H1 (cell line): ENCODE data around the gene STXBP4. TPM values are rescaled to one million over a fixed set of nuclear protein-coding genes. Genes with fewer than 3 reads are reported as not detected.

Experiments used
- CEBPB ChIP-seq: IDR thresholded peaks from 2 replicates; pipeline ENCODE4 v1.6.1; 2012; ENCODE audit warnings: low read depth, low read length
- JUN ChIP-seq: IDR thresholded peaks from 2 replicates; pipeline ENCODE4 v1.6.1; 2011; ENCODE audit warnings: low read depth, mild to moderate bottlenecking, improper control_type of control experiment, low read length
- KDM5A ChIP-seq: fragments of 200-600 bp; IDR thresholded peaks from 2 replicates; pipeline ENCODE4 v1.7.1; 2012; ENCODE audit warnings: mild to moderate bottlenecking, low read length, inconsistent platforms, mixed read lengths
- NANOG ChIP-seq: IDR thresholded peaks from 2 replicates; pipeline ENCODE4 v1.6.1; 2011; ENCODE audit warnings: low read length, low read depth, mild to moderate bottlenecking, inconsistent platforms; ENCODE audit not compliant: insufficient read depth, poor library complexity, severe bottlenecking
- SIRT6 ChIP-seq: IDR thresholded peaks from one replicate; pipeline ENCODE4 v1.7.1; 2012; ENCODE audit warnings: low read length, inconsistent platforms
- TAF1 ChIP-seq: IDR thresholded peaks from 2 replicates; pipeline ENCODE4 v1.6.1; 2011; ENCODE audit warnings: mild to moderate bottlenecking, low read depth, low read length
- polyA plus RNA-seq, 7 experiments: library from polyadenylated mRNA; depleted of rRNA in 3 of 7; stranded (reverse) in 5 of 7; unstranded in 2 of 7; fragments of >200 nt in 5 of 7; fragments of 200-250 nt in 2 of 7; gene quantifications; 1 replicate in 5 of 7; 2 replicates in 1 of 7; 4 replicates in 1 of 7; pipeline versions ENCODE4 v1.2.1 to v1.2.3, GENCODE V29; 2011 to 2013; ENCODE audit warnings: missing spikeins in 2 of 7, mixed read lengths in 2 of 7
- total RNA-seq: library from RNA; stranded (reverse); fragmentation: NEBNext Ultra II Directional; extraction: Animal tissue kit (Norgen Biotek cat#: 25700); gene quantifications from 2 replicates; pipeline ENCODE4 v1.2.1, GENCODE V29; 2021
- TF ChIP-seq, protein P1 (sequence below): fragments of 300-600 bp; sonication (generic); IDR thresholded peaks from 2 replicates; pipeline ENCODE4 v1.7.1; 2012; ENCODE audit warnings: low read length, moderate library complexity, mild to moderate bottlenecking, inconsistent platforms; ENCODE audit not compliant: insufficient replicate concordance
- TF ChIP-seq, protein P2 (sequence below): IDR thresholded peaks from 2 replicates; pipeline ENCODE4 v1.6.1; 2012; ENCODE audit warnings: low read length, inconsistent platforms
- TF ChIP-seq, protein P3 (sequence below): IDR thresholded peaks from 2 replicates; pipeline ENCODE4 v1.6.1; 2011; ENCODE audit warnings: low read length, improper control_type of control experiment

STXBP4 gene
- total and polyA plus RNA-seq, 2 of the 8 experiments (the other 6 are each of a cell fraction or from before 2014, with no cell fraction given) = 3.2 to 18.5 TPM

DNA sequence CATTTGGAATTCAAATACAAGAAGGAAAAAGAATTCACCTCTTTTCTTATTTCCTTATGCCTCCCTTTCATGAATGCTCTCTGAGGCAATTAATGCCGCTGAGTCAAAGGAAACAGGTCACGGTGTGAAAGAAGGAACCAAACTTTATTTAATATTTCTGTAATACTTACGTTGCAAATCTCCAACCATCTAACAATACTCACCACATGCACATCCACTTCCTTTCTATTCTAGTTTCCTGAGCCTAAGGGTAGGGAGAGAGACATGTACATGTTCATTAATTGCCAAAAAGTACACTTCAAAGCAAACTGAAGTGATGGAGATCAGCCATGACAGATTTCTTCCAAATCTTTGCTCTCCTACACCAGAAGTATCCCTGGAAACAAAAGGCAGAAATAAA, 248.3 kb downstream of the STXBP4 start (continued):
- TF ChIP-seq, protein P1, sequence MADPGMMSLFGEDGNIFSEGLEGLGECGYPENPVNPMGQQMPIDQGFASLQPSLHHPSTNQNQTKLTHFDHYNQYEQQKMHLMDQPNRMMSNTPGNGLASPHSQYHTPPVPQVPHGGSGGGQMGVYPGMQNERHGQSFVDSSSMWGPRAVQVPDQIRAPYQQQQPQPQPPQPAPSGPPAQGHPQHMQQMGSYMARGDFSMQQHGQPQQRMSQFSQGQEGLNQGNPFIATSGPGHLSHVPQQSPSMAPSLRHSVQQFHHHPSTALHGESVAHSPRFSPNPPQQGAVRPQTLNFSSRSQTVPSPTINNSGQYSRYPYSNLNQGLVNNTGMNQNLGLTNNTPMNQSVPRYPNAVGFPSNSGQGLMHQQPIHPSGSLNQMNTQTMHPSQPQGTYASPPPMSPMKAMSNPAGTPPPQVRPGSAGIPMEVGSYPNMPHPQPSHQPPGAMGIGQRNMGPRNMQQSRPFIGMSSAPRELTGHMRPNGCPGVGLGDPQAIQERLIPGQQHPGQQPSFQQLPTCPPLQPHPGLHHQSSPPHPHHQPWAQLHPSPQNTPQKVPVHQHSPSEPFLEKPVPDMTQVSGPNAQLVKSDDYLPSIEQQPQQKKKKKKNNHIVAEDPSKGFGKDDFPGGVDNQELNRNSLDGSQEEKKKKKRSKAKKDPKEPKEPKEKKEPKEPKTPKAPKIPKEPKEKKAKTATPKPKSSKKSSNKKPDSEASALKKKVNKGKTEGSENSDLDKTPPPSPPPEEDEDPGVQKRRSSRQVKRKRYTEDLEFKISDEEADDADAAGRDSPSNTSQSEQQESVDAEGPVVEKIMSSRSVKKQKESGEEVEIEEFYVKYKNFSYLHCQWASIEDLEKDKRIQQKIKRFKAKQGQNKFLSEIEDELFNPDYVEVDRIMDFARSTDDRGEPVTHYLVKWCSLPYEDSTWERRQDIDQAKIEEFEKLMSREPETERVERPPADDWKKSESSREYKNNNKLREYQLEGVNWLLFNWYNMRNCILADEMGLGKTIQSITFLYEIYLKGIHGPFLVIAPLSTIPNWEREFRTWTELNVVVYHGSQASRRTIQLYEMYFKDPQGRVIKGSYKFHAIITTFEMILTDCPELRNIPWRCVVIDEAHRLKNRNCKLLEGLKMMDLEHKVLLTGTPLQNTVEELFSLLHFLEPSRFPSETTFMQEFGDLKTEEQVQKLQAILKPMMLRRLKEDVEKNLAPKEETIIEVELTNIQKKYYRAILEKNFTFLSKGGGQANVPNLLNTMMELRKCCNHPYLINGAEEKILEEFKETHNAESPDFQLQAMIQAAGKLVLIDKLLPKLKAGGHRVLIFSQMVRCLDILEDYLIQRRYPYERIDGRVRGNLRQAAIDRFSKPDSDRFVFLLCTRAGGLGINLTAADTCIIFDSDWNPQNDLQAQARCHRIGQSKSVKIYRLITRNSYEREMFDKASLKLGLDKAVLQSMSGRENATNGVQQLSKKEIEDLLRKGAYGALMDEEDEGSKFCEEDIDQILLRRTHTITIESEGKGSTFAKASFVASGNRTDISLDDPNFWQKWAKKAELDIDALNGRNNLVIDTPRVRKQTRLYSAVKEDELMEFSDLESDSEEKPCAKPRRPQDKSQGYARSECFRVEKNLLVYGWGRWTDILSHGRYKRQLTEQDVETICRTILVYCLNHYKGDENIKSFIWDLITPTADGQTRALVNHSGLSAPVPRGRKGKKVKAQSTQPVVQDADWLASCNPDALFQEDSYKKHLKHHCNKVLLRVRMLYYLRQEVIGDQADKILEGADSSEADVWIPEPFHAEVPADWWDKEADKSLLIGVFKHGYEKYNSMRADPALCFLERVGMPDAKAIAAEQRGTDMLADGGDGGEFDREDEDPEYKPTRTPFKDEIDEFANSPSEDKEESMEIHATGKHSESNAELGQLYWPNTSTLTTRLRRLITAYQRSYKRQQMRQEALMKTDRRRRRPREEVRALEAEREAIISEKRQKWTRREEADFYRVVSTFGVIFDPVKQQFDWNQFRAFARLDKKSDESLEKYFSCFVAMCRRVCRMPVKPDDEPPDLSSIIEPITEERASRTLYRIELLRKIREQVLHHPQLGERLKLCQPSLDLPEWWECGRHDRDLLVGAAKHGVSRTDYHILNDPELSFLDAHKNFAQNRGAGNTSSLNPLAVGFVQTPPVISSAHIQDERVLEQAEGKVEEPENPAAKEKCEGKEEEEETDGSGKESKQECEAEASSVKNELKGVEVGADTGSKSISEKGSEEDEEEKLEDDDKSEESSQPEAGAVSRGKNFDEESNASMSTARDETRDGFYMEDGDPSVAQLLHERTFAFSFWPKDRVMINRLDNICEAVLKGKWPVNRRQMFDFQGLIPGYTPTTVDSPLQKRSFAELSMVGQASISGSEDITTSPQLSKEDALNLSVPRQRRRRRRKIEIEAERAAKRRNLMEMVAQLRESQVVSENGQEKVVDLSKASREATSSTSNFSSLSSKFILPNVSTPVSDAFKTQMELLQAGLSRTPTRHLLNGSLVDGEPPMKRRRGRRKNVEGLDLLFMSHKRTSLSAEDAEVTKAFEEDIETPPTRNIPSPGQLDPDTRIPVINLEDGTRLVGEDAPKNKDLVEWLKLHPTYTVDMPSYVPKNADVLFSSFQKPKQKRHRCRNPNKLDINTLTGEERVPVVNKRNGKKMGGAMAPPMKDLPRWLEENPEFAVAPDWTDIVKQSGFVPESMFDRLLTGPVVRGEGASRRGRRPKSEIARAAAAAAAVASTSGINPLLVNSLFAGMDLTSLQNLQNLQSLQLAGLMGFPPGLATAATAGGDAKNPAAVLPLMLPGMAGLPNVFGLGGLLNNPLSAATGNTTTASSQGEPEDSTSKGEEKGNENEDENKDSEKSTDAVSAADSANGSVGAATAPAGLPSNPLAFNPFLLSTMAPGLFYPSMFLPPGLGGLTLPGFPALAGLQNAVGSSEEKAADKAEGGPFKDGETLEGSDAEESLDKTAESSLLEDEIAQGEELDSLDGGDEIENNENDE = no peak
- TF ChIP-seq SIRT6 (no peak), TAF1 (no peak), NANOG (no peak), JUN (no peak), KDM5A (no peak), CEBPB (no peak)
- TF ChIP-seq, protein P2, sequence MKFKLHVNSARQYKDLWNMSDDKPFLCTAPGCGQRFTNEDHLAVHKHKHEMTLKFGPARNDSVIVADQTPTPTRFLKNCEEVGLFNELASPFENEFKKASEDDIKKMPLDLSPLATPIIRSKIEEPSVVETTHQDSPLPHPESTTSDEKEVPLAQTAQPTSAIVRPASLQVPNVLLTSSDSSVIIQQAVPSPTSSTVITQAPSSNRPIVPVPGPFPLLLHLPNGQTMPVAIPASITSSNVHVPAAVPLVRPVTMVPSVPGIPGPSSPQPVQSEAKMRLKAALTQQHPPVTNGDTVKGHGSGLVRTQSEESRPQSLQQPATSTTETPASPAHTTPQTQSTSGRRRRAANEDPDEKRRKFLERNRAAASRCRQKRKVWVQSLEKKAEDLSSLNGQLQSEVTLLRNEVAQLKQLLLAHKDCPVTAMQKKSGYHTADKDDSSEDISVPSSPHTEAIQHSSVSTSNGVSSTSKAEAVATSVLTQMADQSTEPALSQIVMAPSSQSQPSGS = no peak
- TF ChIP-seq, protein P3, sequence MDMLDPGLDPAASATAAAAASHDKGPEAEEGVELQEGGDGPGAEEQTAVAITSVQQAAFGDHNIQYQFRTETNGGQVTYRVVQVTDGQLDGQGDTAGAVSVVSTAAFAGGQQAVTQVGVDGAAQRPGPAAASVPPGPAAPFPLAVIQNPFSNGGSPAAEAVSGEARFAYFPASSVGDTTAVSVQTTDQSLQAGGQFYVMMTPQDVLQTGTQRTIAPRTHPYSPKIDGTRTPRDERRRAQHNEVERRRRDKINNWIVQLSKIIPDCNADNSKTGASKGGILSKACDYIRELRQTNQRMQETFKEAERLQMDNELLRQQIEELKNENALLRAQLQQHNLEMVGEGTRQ = no peak
